BJ (cell line): Measurements from ENCODE around the gene PHRF1. TPM values are rescaled to one million over a fixed set of nuclear protein-coding genes. Genes with fewer than 3 reads are reported as not detected.
A peak's percentile ranks its signal among the peaks of the same experiment; 100 is the strongest.

ENCODE experiments used
- CTCF ChIA-PET: fragments of 350-600 bp; formaldehyde crosslinking; extraction: SDS; loops from one replicate; lab custom pipeline; 2021; ENCODE audit warnings: antibody characterized with exemption, inconsistent platforms; lab: Yijun Ruan, JAX
- POLR2A ChIA-PET: fragments of 300-600 bp; sonication (Branson Sonifier 250); formaldehyde crosslinking; extraction: SDS; loops from one replicate; lab custom pipeline; 2021; ENCODE audit warnings: antibody characterized with exemption; lab: Charles Lee
- DNase-seq: peaks from one replicate; pipeline ENCODE4 v3.0.0-alpha.2; 2011; ENCODE audit warnings: low read depth
- H3K27me3 ChIP-seq: 2 replicates; pipeline ENCODE4 v1.6.0; 2011; ENCODE audit warnings: low read length; ENCODE audit not compliant: control insufficient read depth, insufficient read depth
- H3K36me3 ChIP-seq: 2 replicates; pipeline ENCODE4 v1.5.1; 2011; ENCODE audit warnings: low read length; ENCODE audit not compliant: control insufficient read depth, insufficient read depth
- H3K4me3 ChIP-seq: 2 replicates; pipeline ENCODE4 v1.5.1; 2011; ENCODE audit warnings: low read depth, mild to moderate bottlenecking, control low read depth, low read length
- CTCF ChIP-seq: IDR thresholded peaks from 2 replicates; pipeline ENCODE4 v1.5.1; 2011; ENCODE audit warnings: low read depth, mild to moderate bottlenecking, control low read depth, inconsistent platforms, low read length, moderate library complexity; ENCODE audit not compliant: insufficient read depth
- polyA plus RNA-seq: library from polyadenylated mRNA; depleted of rRNA; stranded (reverse); fragments of >200 nt; gene quantifications from 2 replicates; pipeline ENCODE4 v1.2.3, GENCODE V29; 2011

Gene PHRF1
- polyA plus RNA-seq, 1 experiment: 10.7 TPM

- ChIA-PET CTCF (interaction anchor here (0.6 to 1.3 kb wide), 4 partner anchors 10 to 160 kb away, joined by 3 to 4 read pairs (median 3); no protein-coding TSS in a partner anchor), POLR2A (interaction anchor here (0.6 kb wide), 1 partner anchor 19 kb away, joined by 4 read pairs; no protein-coding TSS in a partner anchor)
- Histone ChIP-seq H3K36me3 (peaks cover 22% of the 10 kb centered on the region), H3K4me3 (peak overlapping the region; percentile 99), H3K27me3 (no peaks in the 10 kb centered on the region)
- TF ChIP-seq CTCF: no peak
- DNase-seq: no peak
Measured at GRCh38 chr11:567011-567628, 9.2 kb upstream of the PHRF1 start.

DNA sequence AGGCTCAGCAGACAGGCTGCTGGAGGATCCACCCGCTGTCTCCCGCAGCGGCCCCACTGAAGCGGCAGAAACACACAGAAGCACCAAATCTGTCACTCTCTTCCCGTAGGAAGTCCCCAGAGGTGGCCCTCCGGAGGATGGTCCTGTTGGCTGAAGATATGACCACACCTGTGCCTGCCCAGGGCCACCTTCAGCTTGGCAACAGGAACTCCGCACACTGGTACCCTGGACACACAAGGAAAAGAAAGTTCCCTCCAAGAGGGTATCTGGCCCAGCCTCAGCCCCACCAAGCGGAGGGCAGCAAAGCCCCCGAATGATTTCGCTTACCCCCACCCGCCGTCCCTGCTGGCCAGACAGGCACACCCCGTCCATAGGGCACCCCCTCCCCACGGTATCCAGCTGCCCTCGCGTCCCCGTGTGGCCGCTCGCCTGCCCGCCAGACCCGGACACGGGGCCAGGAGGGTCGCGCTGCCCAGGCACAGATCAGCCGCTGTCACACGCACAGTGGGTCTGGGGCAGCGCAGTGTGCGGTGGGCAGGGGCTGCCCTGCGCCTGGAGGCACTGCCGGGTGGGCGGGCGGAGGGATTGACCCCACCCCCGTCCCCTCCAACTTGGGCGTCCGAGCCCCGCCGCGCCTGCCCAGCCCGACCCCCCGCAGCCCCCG, 8.5 kb upstream of the PHRF1 start:
- CTCF ChIA-PET: interaction anchor here (0.6 to 1.6 kb wide), 4 partner anchors 11 to 159 kb away, joined by 3 to 5 read pairs (median 4); partner anchors contain the start of gene HRAS
- Histone ChIP-seq H3K4me3 (peak overlapping the region; percentile 99), H3K36me3 (peaks cover 21% of the 10 kb centered on the region), H3K27me3 (no peaks in the 10 kb centered on the region)
- DNase-seq: no peak
- POLR2A ChIA-PET: interaction anchor here (0.6 kb wide), 1 partner anchor 20 kb away, joined by 4 read pairs; no protein-coding TSS in a partner anchor
- no peak for TF ChIP-seq CTCF

GRCh38 chr11:568306-569157, 7.7 kb upstream of the PHRF1 start:
- DNase-seq: peak; percentile 65
- Histone ChIP-seq H3K36me3 (peaks cover 15% of the 10 kb centered on the region), H3K27me3 (no peaks in the 10 kb centered on the region), H3K4me3 (peak overlapping the region; percentile 99)
- CTCF ChIA-PET: interaction anchor here (0.6 to 1.6 kb wide), 4 partner anchors 33 to 251 kb away, joined by 3 to 5 read pairs (median 3); partner anchors contain the start of gene HRAS
- POLR2A ChIA-PET: interaction anchor here (0.6 kb wide), 1 partner anchor 310 kb away, joined by 16 read pairs; no protein-coding TSS in a partner anchor
- no peak for TF ChIP-seq CTCF

- no peak for TF ChIP-seq CTCF
- ChIA-PET CTCF (interaction anchor here (0.6 to 1.6 kb wide), 2 partner anchors 34 to 250 kb away, joined by 3 to 5 read pairs; partner anchors contain the start of gene HRAS), POLR2A (interaction anchor here (0.6 kb wide), 1 partner anchor 311 kb away, joined by 16 read pairs; no protein-coding TSS in a partner anchor)
- Histone ChIP-seq H3K36me3 (peaks cover 14% of the 10 kb centered on the region), H3K27me3 (no peaks in the 10 kb centered on the region), H3K4me3 (peak overlapping the region; percentile 79)
- no peak for DNase-seq
Measured at GRCh38 chr11:569158-569885, 6.9 kb upstream of the PHRF1 start.
